OCI-LY3 (cell line): Measurements from ENCODE around the gene SGSM2.

ENCODE experiments used
- H2AFZ ChIP-seq: fragments of 200-600, 300-600 bp; shearing (Covaris generic); 2 replicates; pipeline ENCODE4 v1.6.0; 2014; ENCODE audit warnings: antibody characterized with exemption, low read depth, low read length
- H3K27ac ChIP-seq: fragments of 200-600, 300-600 bp; sonication (generic); 2 replicates; pipeline ENCODE4 v1.5.1; 2014; ENCODE audit warnings: mild to moderate bottlenecking, low read length, moderate library complexity, mixed read lengths
- H3K27me3 ChIP-seq: fragments of 200-600, 300-600 bp; sonication (generic); 2 replicates; pipeline ENCODE4 v1.6.1; 2014; ENCODE audit warnings: low read depth, low read length, mixed read lengths
- H3K36me3 ChIP-seq: fragments of 200-600, 300-600 bp; sonication (generic); replicated peaks from 2 replicates; pipeline ENCODE3; 2014; ENCODE audit warnings: low read depth, low read length, mixed read lengths
- H3K4me1 ChIP-seq: fragments of 300-600, 200-600 bp; sonication (generic); 2 replicates; pipeline ENCODE4 v1.6.1; 2014; ENCODE audit warnings: low read length, mixed read lengths
- H3K4me2 ChIP-seq: fragments of 200-600, 300-600 bp; sonication (generic); 2 replicates; pipeline ENCODE4 v1.6.1; 2014; ENCODE audit warnings: low read length, mixed read lengths
- H3K4me3 ChIP-seq: fragments of 300-600, 200-600 bp; sonication (generic); 2 replicates; pipeline ENCODE4 v1.5.1; 2014; ENCODE audit warnings: antibody characterized with exemption, mild to moderate bottlenecking, low read length, moderate library complexity
- H3K79me2 ChIP-seq: fragments of 300-600, 200-600 bp; shearing (Covaris generic); 2 replicates; pipeline ENCODE4 v1.6.1; 2014; ENCODE audit warnings: mild to moderate bottlenecking, low read length, mixed read lengths
- H3K9ac ChIP-seq: fragments of 300-600, 200-600 bp; shearing (Covaris generic); 2 replicates; pipeline ENCODE4 v1.6.0; 2014; ENCODE audit warnings: mild to moderate bottlenecking, low read length, moderate library complexity
- H3K9me3 ChIP-seq: fragments of 200-600, 300-600 bp; shearing (Covaris generic); 2 replicates; pipeline ENCODE4 v1.6.1; 2014; ENCODE audit warnings: low read length, mixed read lengths; ENCODE audit not compliant: insufficient read depth
- H4K20me1 ChIP-seq: fragments of 200-600, 300-600 bp; sonication (generic); 2 replicates; pipeline ENCODE4 v1.6.1; 2016; ENCODE audit warnings: low read length, mixed read lengths; ENCODE audit not compliant: insufficient read depth
- EZH2phosphoT487 ChIP-seq: fragments of 200-600 bp; shearing (Covaris generic); IDR thresholded peaks from 2 replicates; pipeline ENCODE4 v1.6.1; 2018; ENCODE audit warnings: antibody characterized with exemption, mixed run types, low read depth
- TF ChIP-seq, protein P1 (sequence below): fragments of 200-600, 300-600 bp; sonication (generic); IDR thresholded peaks from 2 replicates; pipeline ENCODE4 v1.5.1; 2014; ENCODE audit warnings: antibody characterized with exemption, low read length, low read depth

The SGSM2 gene

DNA sequence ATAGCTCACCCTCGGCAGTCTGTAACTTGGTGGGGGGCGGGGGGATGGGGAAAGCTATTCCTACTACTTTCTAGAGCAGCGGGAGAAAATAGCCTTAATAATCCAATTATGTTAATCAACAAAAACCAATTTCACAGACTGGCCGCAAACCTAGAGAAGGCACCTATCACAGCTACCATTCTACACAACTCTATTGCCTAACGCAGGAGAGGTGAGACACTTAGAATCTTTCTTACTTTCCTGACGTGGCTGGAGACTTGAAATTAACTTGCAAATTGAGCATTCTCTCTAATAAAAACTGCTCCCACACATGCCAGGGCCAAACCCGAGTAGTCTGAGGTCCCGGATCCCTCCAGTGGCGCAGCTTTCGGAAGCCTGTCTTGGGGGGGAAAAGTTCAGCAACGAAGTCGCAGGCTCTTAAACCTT, 34.5 kb upstream of the SGSM2 start:
- peak overlapping the region; percentile 96 for H3K4me2 ChIP-seq
- peak overlapping the region; percentile 53; the same call in 1 of the 2 replicates for H3K27ac ChIP-seq
- TF ChIP-seq, protein P1, sequence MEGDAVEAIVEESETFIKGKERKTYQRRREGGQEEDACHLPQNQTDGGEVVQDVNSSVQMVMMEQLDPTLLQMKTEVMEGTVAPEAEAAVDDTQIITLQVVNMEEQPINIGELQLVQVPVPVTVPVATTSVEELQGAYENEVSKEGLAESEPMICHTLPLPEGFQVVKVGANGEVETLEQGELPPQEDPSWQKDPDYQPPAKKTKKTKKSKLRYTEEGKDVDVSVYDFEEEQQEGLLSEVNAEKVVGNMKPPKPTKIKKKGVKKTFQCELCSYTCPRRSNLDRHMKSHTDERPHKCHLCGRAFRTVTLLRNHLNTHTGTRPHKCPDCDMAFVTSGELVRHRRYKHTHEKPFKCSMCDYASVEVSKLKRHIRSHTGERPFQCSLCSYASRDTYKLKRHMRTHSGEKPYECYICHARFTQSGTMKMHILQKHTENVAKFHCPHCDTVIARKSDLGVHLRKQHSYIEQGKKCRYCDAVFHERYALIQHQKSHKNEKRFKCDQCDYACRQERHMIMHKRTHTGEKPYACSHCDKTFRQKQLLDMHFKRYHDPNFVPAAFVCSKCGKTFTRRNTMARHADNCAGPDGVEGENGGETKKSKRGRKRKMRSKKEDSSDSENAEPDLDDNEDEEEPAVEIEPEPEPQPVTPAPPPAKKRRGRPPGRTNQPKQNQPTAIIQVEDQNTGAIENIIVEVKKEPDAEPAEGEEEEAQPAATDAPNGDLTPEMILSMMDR = no peak
- TF ChIP-seq EZH2phosphoT487 = no peak
- peak overlapping the region; percentile 98 for H3K4me3 ChIP-seq
- H3K9ac ChIP-seq = peak overlapping the region; percentile 85
- no peaks in the 10 kb centered on the region for H3K9me3 ChIP-seq
- peak overlapping the region; percentile 63; the same call in 1 of the 2 replicates for H2AFZ ChIP-seq
- peaks cover 9% of the 10 kb centered on the region for H3K79me2 ChIP-seq
- H3K4me1 ChIP-seq = peaks cover 4% of the 10 kb centered on the region; the same call in 1 of the 2 replicates
- H3K27me3 ChIP-seq = no peaks in the 10 kb centered on the region
- no peaks in the 10 kb centered on the region for H4K20me1 ChIP-seq
- H3K36me3 ChIP-seq = no peaks in the 10 kb centered on the region

DNA sequence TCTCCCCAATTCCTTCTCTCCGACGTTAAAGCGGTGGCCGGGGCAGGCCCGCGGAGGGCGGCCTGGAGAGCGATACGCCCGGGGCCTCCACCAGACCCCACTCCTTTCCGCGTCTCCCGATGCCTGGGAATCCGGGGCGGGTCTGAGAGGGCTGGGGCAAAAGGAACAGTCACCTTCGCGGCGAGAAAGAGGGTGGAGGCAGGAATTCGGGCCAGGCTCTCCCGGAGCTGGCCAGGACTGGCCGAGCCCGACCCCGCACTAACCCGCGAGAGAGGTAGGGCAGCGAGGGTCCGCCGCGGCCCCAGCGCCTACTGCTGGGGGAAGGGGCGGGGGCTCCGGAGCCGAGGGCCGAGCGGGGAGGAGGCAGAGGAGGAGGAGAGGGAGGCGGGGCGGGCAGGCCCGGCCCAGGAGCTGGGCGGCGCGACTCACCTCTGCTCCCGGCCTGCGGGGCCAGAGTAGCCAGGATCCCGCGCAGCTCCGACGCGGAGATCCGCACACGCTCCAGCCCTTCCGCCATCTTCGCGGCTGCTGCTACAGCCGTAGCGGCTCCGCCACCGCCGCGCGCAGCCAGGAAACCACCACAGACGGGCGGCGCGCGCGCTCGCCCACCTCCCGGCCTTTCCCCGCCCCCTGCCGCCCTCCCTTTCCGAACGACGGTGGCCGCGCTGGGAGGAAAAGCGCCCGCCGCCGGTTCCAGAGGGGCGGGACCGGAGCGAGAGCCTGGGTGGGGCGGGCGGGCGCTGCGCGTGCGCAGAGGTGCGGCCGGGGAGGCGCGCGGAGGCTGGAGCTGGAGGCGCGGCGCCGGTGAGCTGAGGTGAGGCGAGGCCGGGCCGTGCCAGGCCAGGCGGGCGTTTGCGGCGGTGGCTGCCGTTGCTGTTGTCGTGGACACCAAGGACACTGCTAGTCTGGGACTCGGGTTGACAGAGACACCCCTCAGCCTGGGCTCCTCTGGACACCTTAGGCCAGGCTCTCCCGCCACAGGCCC, 33.8 kb upstream of the SGSM2 start, which contains the start of the genes SMG6 and SRR:
Gene SMG6, minus strand, starts transcription at position 582 of the 985 bp plus-strand sequence. Its CDS starts 65 bp downstream, at position 517.
Gene SRR, plus strand, starts transcription at position 747 of the 985 bp plus-strand sequence. CDS start 11,611 bp downstream, outside the sequence.
- Histone ChIP-seq H3K79me2 (peaks cover 9% of the 10 kb centered on the region), H4K20me1 (no peaks in the 10 kb centered on the region), H3K4me3 (peak within 1 kb of the TSS; percentile 98), H3K27me3 (no peaks in the 10 kb centered on the region), H3K4me1 (peaks cover 4% of the 10 kb centered on the region; the same call in 1 of the 2 replicates), H3K27ac (peak within 1 kb of the TSS; percentile 53), H3K4me2 (peak within 1 kb of the TSS; percentile 96), H2AFZ (peak within 1 kb of the TSS; percentile 63), H3K9ac (peak within 1 kb of the TSS; percentile 85), H3K36me3 (no peaks in the 10 kb centered on the region), H3K9me3 (no peaks in the 10 kb centered on the region)
- TF ChIP-seq EZH2phosphoT487 = no peak
- TF ChIP-seq, protein P1 = no peak

DNA sequence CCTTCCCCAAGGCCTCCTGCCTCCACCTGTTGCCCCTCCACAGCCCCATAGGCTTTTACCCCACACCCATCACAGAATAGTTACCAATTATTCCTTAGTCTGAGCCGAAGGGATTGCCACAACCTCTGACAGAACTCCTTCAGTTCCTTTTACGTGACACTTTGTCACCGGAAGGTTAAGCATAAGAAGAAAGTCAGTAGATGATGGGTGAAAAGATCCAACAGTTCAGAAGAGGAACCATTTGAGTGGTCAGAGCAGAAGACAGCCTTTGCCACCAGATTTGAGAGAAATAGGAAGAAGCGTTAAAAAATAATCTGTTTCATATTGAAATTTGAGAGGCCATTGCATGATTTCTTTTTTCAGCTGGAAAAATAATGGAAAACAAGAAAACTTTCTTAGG, 32.4 kb upstream of the SGSM2 start:
- no peak overlapping the region for H3K27ac ChIP-seq
- TF ChIP-seq, protein P1 = no peak
- TF ChIP-seq EZH2phosphoT487 = no peak
- H3K4me1 ChIP-seq = peaks cover 4% of the 10 kb centered on the region; the same call in 1 of the 2 replicates
- H3K4me2 ChIP-seq = no peak overlapping the region
- H3K4me3 ChIP-seq = no peak overlapping the region
- H4K20me1 ChIP-seq = no peaks in the 10 kb centered on the region
- no peaks in the 10 kb centered on the region for H3K36me3 ChIP-seq
- H3K9ac ChIP-seq = no peak overlapping the region
- H3K79me2 ChIP-seq = peaks cover 9% of the 10 kb centered on the region
- H2AFZ ChIP-seq = no peak overlapping the region
- no peaks in the 10 kb centered on the region for H3K27me3 ChIP-seq
- no peaks in the 10 kb centered on the region for H3K9me3 ChIP-seq
